ENCODE data around the gene HEPH.
"Not testable (repeated sequence)": the region's sequence is repeated elsewhere in the genome, so short reads cannot be mapped to it uniquely, and the experiment has no call there.

HEPH gene

GRCh38 chrX:66163849-66164411, at the start of gene HEPH:
Gene HEPH, plus strand, starts transcription at chrX:66164247. Its CDS starts 6,324 bp downstream, at chrX:66170571.
- FAIRE-seq (no peak), DNase-seq (ENCODE audit: insufficient read length, low spot score) (no peak)
- TF ChIP-seq POLR2A (IDR thresholded peaks at IDR 0.05; ENCODE audit: low read depth, low read length): no peak

- not testable (repeated sequence) for DNase-seq (ENCODE audit: insufficient read length, low spot score); FAIRE-seq
Observed at GRCh38 chrX:66118722-66119121, 45.3 kb upstream of the HEPH start.

GRCh38 chrX:66121354-66121753, 42.7 kb upstream of the HEPH start:
- DNase-seq (ENCODE audit: insufficient read length, low spot score); FAIRE-seq: not testable (repeated sequence)

GRCh38 chrX:66126662-66127061, 37.4 kb upstream of the HEPH start:
- no peak for FAIRE-seq
- DNase-seq (ENCODE audit: insufficient read length, low spot score): no peak
- no peak for TF ChIP-seq POLR2A (IDR thresholded peaks at IDR 0.05; ENCODE audit: low read depth, low read length)

GRCh38 chrX:66130469-66130868, 33.6 kb upstream of the HEPH start:
- no peak for FAIRE-seq
- TF ChIP-seq POLR2A (IDR thresholded peaks at IDR 0.05; ENCODE audit: low read depth, low read length): no peak
- DNase-seq (ENCODE audit: insufficient read length, low spot score): no peak

GRCh38 chrX:66135284-66135683, 28.8 kb upstream of the HEPH start:
- FAIRE-seq; DNase-seq (ENCODE audit: insufficient read length, low spot score): not testable (repeated sequence)

- DNase-seq (ENCODE audit: insufficient read length, low spot score): no peak
Observed at GRCh38 chrX:66142351-66142750, 21.7 kb upstream of the HEPH start.

GRCh38 chrX:66144258-66144657, 19.8 kb upstream of the HEPH start:
- no peak for TF ChIP-seq POLR2A (IDR thresholded peaks at IDR 0.05; ENCODE audit: low read depth, low read length)
- FAIRE-seq (no peak), DNase-seq (ENCODE audit: insufficient read length, low spot score) (no peak)

More at GRCh38 chrX:66142351-66142750, 21.7 kb upstream of the HEPH start:
- no peak for TF ChIP-seq POLR2A (IDR thresholded peaks at IDR 0.05; ENCODE audit: low read depth, low read length)
- no peak for FAIRE-seq

- FAIRE-seq (no peak), DNase-seq (ENCODE audit: insufficient read length, low spot score) (no peak)
- TF ChIP-seq POLR2A (IDR thresholded peaks at IDR 0.05; ENCODE audit: low read depth, low read length): no peak
Observed at GRCh38 chrX:66149519-66149918, 14.5 kb upstream of the HEPH start.

- no peak for TF ChIP-seq POLR2A (IDR thresholded peaks at IDR 0.05; ENCODE audit: low read depth, low read length)
- FAIRE-seq (no peak), DNase-seq (ENCODE audit: insufficient read length, low spot score) (no peak)
Observed at GRCh38 chrX:66150163-66150562, 13.9 kb upstream of the HEPH start.

- FAIRE-seq (no peak), DNase-seq (ENCODE audit: insufficient read length, low spot score) (no peak)
- no peak for TF ChIP-seq POLR2A (IDR thresholded peaks at IDR 0.05; ENCODE audit: low read depth, low read length)
Observed at GRCh38 chrX:66162331-66162822, 1.7 kb upstream of the HEPH start.

- TF ChIP-seq POLR2A (IDR thresholded peaks at IDR 0.05; ENCODE audit: low read depth, low read length): no peak
- FAIRE-seq (no peak), DNase-seq (ENCODE audit: insufficient read length, low spot score) (no peak)
Observed at GRCh38 chrX:66163447-66163846, 600 bp upstream of the HEPH start.

- no peak for TF ChIP-seq POLR2A (IDR thresholded peaks at IDR 0.05; ENCODE audit: low read depth, low read length)
- no peak for FAIRE-seq
- DNase-seq (ENCODE audit: insufficient read length, low spot score): no peak
Observed at GRCh38 chrX:66164470-66164869, 423 bp downstream of the HEPH start.

GRCh38 chrX:66164931-66165330, 884 bp downstream of the HEPH start:
- DNase-seq (ENCODE audit: insufficient read length, low spot score): no peak
- no peak for TF ChIP-seq POLR2A (IDR thresholded peaks at IDR 0.05; ENCODE audit: low read depth, low read length)
- FAIRE-seq: no peak

GRCh38 chrX:66166671-66167070, 2.6 kb downstream of the HEPH start:
- DNase-seq (ENCODE audit: insufficient read length, low spot score) (no peak), FAIRE-seq (no peak)
- TF ChIP-seq POLR2A (IDR thresholded peaks at IDR 0.05; ENCODE audit: low read depth, low read length): no peak

- FAIRE-seq (no peak), DNase-seq (ENCODE audit: insufficient read length, low spot score) (no peak)
- no peak for TF ChIP-seq POLR2A (IDR thresholded peaks at IDR 0.05; ENCODE audit: low read depth, low read length)
Observed at GRCh38 chrX:66167431-66167830, 3.4 kb downstream of the HEPH start.

Measured in H54 (cell line).